Measurements from ENCODE around the gene MAP7D1.
"Not testable (repeated sequence)": the region's sequence is repeated elsewhere in the genome, so short reads cannot be mapped to it uniquely, and the experiment has no call there.

DNA sequence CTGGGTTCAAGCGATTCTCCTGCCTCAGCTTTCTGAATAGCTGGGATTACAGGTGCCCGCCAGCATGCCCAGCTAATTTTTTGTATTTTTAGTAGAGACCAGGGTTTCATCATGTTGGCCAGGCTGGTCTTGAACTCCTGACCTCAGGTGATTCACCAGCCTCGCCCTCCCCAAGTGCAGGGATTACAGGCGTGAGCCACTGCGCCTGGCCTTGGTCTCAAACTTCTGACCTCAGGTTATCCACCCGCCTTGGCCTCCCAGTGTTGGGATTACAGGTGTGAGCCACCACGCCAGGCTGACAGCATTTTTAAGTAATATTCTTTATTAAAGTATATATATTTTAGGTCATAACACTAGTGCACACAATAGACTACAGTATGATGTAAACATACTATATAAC is 65.9 kb downstream of the MAP7D1 start:
- not testable (repeated sequence) for TF ChIP-seq EZH2phosphoT487 (IDR thresholded peaks at IDR 0.05; ENCODE audit: low read depth)
- TF ChIP-seq, protein P1, sequence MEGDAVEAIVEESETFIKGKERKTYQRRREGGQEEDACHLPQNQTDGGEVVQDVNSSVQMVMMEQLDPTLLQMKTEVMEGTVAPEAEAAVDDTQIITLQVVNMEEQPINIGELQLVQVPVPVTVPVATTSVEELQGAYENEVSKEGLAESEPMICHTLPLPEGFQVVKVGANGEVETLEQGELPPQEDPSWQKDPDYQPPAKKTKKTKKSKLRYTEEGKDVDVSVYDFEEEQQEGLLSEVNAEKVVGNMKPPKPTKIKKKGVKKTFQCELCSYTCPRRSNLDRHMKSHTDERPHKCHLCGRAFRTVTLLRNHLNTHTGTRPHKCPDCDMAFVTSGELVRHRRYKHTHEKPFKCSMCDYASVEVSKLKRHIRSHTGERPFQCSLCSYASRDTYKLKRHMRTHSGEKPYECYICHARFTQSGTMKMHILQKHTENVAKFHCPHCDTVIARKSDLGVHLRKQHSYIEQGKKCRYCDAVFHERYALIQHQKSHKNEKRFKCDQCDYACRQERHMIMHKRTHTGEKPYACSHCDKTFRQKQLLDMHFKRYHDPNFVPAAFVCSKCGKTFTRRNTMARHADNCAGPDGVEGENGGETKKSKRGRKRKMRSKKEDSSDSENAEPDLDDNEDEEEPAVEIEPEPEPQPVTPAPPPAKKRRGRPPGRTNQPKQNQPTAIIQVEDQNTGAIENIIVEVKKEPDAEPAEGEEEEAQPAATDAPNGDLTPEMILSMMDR (IDR thresholded peaks at IDR 0.05; ENCODE audit: low read depth, low read length), result not testable (repeated sequence)

Data from OCI-LY3 (cell line).